KMS-11 (cell line): ENCODE data around the gene AMT.
A peak's percentile ranks its signal among the peaks of the same experiment; 100 is the strongest.

Experiments
- H2AFZ ChIP-seq: fragments of 200-600 bp; sonication (generic); 2 replicates; pipeline ENCODE4 v1.6.1; 2016; ENCODE audit warnings: antibody characterized with exemption, mixed run types, low read depth
- H3K27ac ChIP-seq: fragments of 200-600 bp; sonication (generic); 2 replicates; pipeline ENCODE4 v1.6.1; 2016; ENCODE audit warnings: mild to moderate bottlenecking, mixed run types
- H3K27me3 ChIP-seq: fragments of 200-600 bp; sonication (generic); 2 replicates; pipeline ENCODE4 v1.6.1; 2017; ENCODE audit warnings: mild to moderate bottlenecking, low read depth, mixed run types, moderate library complexity; ENCODE audit not compliant: insufficient read depth
- H3K36me3 ChIP-seq: fragments of 200-600 bp; sonication (generic); 2 replicates; pipeline ENCODE4 v1.6.1; 2017; ENCODE audit warnings: mild to moderate bottlenecking, mixed run types; ENCODE audit not compliant: insufficient read depth
- H3K4me1 ChIP-seq: fragments of 200-600 bp; sonication (generic); 2 replicates; pipeline ENCODE4 v1.6.1; 2016; ENCODE audit warnings: mild to moderate bottlenecking, low read depth, mixed run types; ENCODE audit not compliant: poor library complexity, severe bottlenecking
- H3K4me2 ChIP-seq: fragments of 200-600 bp; sonication (generic); 2 replicates; pipeline ENCODE4 v1.7.0; 2016; ENCODE audit warnings: mild to moderate bottlenecking, mixed run types
- H3K4me3 ChIP-seq: fragments of 200-600 bp; sonication (generic); IDR thresholded peaks from 2 replicates; pipeline ENCODE4 v1.6.1; 2017; ENCODE audit warnings: low read depth, low read length, mixed read lengths; ENCODE audit not compliant: insufficient read depth
- H3K79me2 ChIP-seq: fragments of 200-600 bp; sonication (generic); 2 replicates; pipeline ENCODE4 v1.6.1; 2016; ENCODE audit warnings: low read depth, mixed run types; ENCODE audit not compliant: insufficient read depth
- H3K9ac ChIP-seq: fragments of 200-600 bp; sonication (generic); 2 replicates; pipeline ENCODE4 v1.6.1; 2016; ENCODE audit warnings: mild to moderate bottlenecking, mixed run types
- H4K20me1 ChIP-seq: fragments of 200-600 bp; sonication (generic); 2 replicates; pipeline ENCODE4 v1.6.1; 2016; ENCODE audit warnings: mild to moderate bottlenecking, mixed run types; ENCODE audit not compliant: insufficient read depth
- CTCF ChIP-seq: fragments of 200-600 bp; sonication (generic); conservative IDR thresholded peaks from 2 replicates; pipeline ENCODE4 v1.6.1; 2017; ENCODE audit warnings: low read depth, mild to moderate bottlenecking, antibody characterized with exemption, low read length, moderate library complexity, mixed read lengths

Gene AMT

GRCh38 chr3:49422379-49423248 lies at the start of gene AMT:
Gene AMT (minus strand): TSS chr3:49422473. CDS start chr3:49422450, 23 bp downstream.
- no peak for TF ChIP-seq CTCF
- H3K27me3 ChIP-seq, result no peaks in the 10 kb centered on the region
- H4K20me1 ChIP-seq, result no peaks in the 10 kb centered on the region
- no peak within 1 kb of the TSS for H3K4me3 ChIP-seq
- no peaks in the 10 kb centered on the region for H3K36me3 ChIP-seq
- no peak within 1 kb of the TSS for H3K4me2 ChIP-seq
- H3K27ac ChIP-seq, result no peak within 1 kb of the TSS
- H2AFZ ChIP-seq, result no peak within 1 kb of the TSS
- H3K79me2 ChIP-seq, result no peaks in the 10 kb centered on the region
- H3K9ac ChIP-seq, result no peak within 1 kb of the TSS
- H3K4me1 ChIP-seq, result no peaks in the 10 kb centered on the region

- H3K4me1 ChIP-seq, result peaks cover 21% of the 10 kb centered on the region
- H4K20me1 ChIP-seq, result no peaks in the 10 kb centered on the region
- no peak for TF ChIP-seq CTCF
- no peaks in the 10 kb centered on the region for H3K36me3 ChIP-seq
- peak overlapping the region; percentile 17; the same call in 1 of the 2 replicates for H2AFZ ChIP-seq
- peaks cover 35% of the 10 kb centered on the region for H3K79me2 ChIP-seq
- H3K4me2 ChIP-seq, result peak overlapping the region; percentile 88
- peak overlapping the region; percentile 54 for H3K9ac ChIP-seq
- H3K27ac ChIP-seq, result peak overlapping the region; percentile 50
- peak overlapping the region; percentile 85 for H3K4me3 ChIP-seq
- H3K27me3 ChIP-seq, result no peaks in the 10 kb centered on the region
These were observed 48.6 kb upstream of the AMT start for GRCh38 chr3:49470714-49471420.

- peak within 1 kb of the TSS; percentile 54 for H3K9ac ChIP-seq
- H3K4me1 ChIP-seq, result peaks cover 19% of the 10 kb centered on the region
- H3K4me3 ChIP-seq, result peak within 1 kb of the TSS; percentile 85
- peak within 1 kb of the TSS; percentile 88 for H3K4me2 ChIP-seq
- H3K27me3 ChIP-seq, result no peaks in the 10 kb centered on the region
- peak within 1 kb of the TSS; percentile 50 for H3K27ac ChIP-seq
- peaks cover 35% of the 10 kb centered on the region for H3K79me2 ChIP-seq
- no peaks in the 10 kb centered on the region for H3K36me3 ChIP-seq
- H4K20me1 ChIP-seq, result no peaks in the 10 kb centered on the region
- TF ChIP-seq CTCF, result no peak
- H2AFZ ChIP-seq, result peak within 1 kb of the TSS; percentile 58
These were observed 47.9 kb upstream of the AMT start, which contains the start of gene DAG1 for GRCh38 chr3:49469936-49470713. Gene DAG1 (plus strand): TSS chr3:49470267. CDS start chr3:49510535, 40,268 bp downstream.
